GM12878 (cell line): ENCODE data around the gene CACNA1B. TPM values are rescaled to one million over a fixed set of nuclear protein-coding genes. Genes with fewer than 3 reads are reported as not detected.

Experiments
- ATAC-seq: fragments of 200-7000 bp; cut with Tn5 transposase; 3 replicates; pipeline ENCODE4 v1.9.1; 2020; ENCODE audit warnings: mild to moderate bottlenecking, moderate library complexity
- BruUV-seq: library from RNA; stranded (reverse); fragments of 400-500 nt; replicated peaks from 2 replicates; lab custom pipeline; 2021; lab: Mats Ljungman, UMichigan
- CTCF ChIA-PET: fragments of 300-600 bp; sonication (Branson Sonifier 250); formaldehyde crosslinking; extraction: SDS; loops from one replicate; lab custom pipeline; 2021; ENCODE audit warnings: inconsistent platforms; lab: Yijun Ruan, JAX
- POLR2A ChIA-PET: fragments of 350-600 bp; formaldehyde crosslinking; extraction: SDS; loops from one replicate; lab custom pipeline; 2021; ENCODE audit warnings: inconsistent platforms; lab: Charles Lee
- RAD21 ChIA-PET: fragments of 300-600 bp; sonication (Branson Sonifier 250); formaldehyde crosslinking; loops from one replicate; lab custom pipeline; 2023; ENCODE audit warnings: antibody characterized with exemption; ENCODE audit not compliant: unreplicated experiment; lab: Charles Lee
- SMC1A ChIA-PET: fragments of 300-600 bp; sonication (Branson Sonifier 250); formaldehyde crosslinking; loops from one replicate; lab custom pipeline; 2023; ENCODE audit not compliant: unreplicated experiment, uncharacterized antibody; lab: Charles Lee
- DNase-seq: peaks from one replicate; pipeline ENCODE4 v3.0.0-alpha.2; 2011; ENCODE audit warnings: low read depth, low spot score
- FAIRE-seq: peaks from 3 replicates; lab custom pipeline; 2011; peaks lifted over from hg19 to GRCh38; lab: Jason Lieb, UNC
- H2AFZ ChIP-seq: 2 replicates; pipeline ENCODE4 v1.6.0; 2011; ENCODE audit warnings: low read depth, low read length, control low read depth; ENCODE audit not compliant: control insufficient read depth
- H3K27ac ChIP-seq: 2 replicates; pipeline ENCODE4 v1.5.1; 2011; ENCODE audit warnings: control low read depth; ENCODE audit not compliant: control insufficient read depth, insufficient read depth
- H3K27me3 ChIP-seq, 2 experiments: replicated peaks in 1 of 2; 2 replicates each; pipeline versions ENCODE4 v1.6.0 to v1.6.1; 2011; ENCODE audit warnings: low read length in 1 of 2; ENCODE audit not compliant: control insufficient read depth in 2 of 2, insufficient read depth in 2 of 2
- H3K36me3 ChIP-seq, 2 experiments: 2 replicates each; pipeline ENCODE4 v1.5.1; 2011; ENCODE audit warnings: low read length in 1 of 2; ENCODE audit not compliant: control insufficient read depth in 2 of 2, insufficient read depth in 2 of 2
- H3K4me1 ChIP-seq: 2 replicates; pipeline ENCODE4 v1.6.1; 2011; ENCODE audit warnings: mild to moderate bottlenecking, low read length, moderate library complexity, mixed read lengths; ENCODE audit not compliant: control insufficient read depth, insufficient read depth
- H3K4me2 ChIP-seq: 2 replicates; pipeline ENCODE4 v1.6.0; 2011; ENCODE audit warnings: control low read depth; ENCODE audit not compliant: control insufficient read depth, insufficient read depth
- H3K4me3 ChIP-seq: fragments of 200-600 bp; sonication (generic); 2 replicates; pipeline ENCODE4 v1.5.1; 2016
- H3K79me2 ChIP-seq: 2 replicates; pipeline ENCODE4 v1.6.0; 2011; ENCODE audit warnings: low read length; ENCODE audit not compliant: control insufficient read depth, insufficient read depth
- H3K9ac ChIP-seq: 2 replicates; pipeline ENCODE4 v1.8.0; 2011; ENCODE audit warnings: low read length, control low read depth, mixed read lengths; ENCODE audit not compliant: control insufficient read depth, insufficient read depth
- H3K9me3 ChIP-seq: replicated peaks from 3 replicates; pipeline ENCODE4 v1.5.1; 2011; ENCODE audit warnings: mild to moderate bottlenecking, low read length; ENCODE audit not compliant: control insufficient read depth, insufficient read depth
- H4K20me1 ChIP-seq: 2 replicates; pipeline ENCODE4 v1.6.0; 2011; ENCODE audit not compliant: control insufficient read depth, insufficient read depth
- BMI1 ChIP-seq: fragments of 450-650 bp; IDR thresholded peaks from 2 replicates; pipeline ENCODE4 v1.6.1; 2016; ENCODE audit warnings: mild to moderate bottlenecking, moderate library complexity, borderline replicate concordance
- CEBPZ ChIP-seq: fragments of 150-350 bp; IDR thresholded peaks from 2 replicates; pipeline ENCODE4 v1.6.1; 2016; ENCODE audit warnings: low read depth, low read length
- EZH2 ChIP-seq: IDR thresholded peaks from 2 replicates; pipeline ENCODE4 v1.6.1; 2012; ENCODE audit warnings: low read depth, mild to moderate bottlenecking, control low read depth, inconsistent platforms, low read length, borderline replicate concordance; ENCODE audit not compliant: control insufficient read depth
- FOXK2 ChIP-seq: fragments of 450-650 bp; IDR thresholded peaks from 2 replicates; pipeline ENCODE4 v1.6.1; 2017; ENCODE audit warnings: mild to moderate bottlenecking, moderate library complexity
- HDAC2 ChIP-seq: fragments of 200-600 bp; sonication (generic); IDR thresholded peaks from 2 replicates; pipeline ENCODE4 v1.6.1; 2017
- IRF3 ChIP-seq: fragments of 450-650 bp; IDR thresholded peaks from 2 replicates; pipeline ENCODE4 v1.6.1; 2014; ENCODE audit warnings: mild to moderate bottlenecking
- LARP7 ChIP-seq: fragments of 450-650 bp; IDR thresholded peaks from 2 replicates; pipeline ENCODE4 v1.6.1; 2017; ENCODE audit warnings: mild to moderate bottlenecking
- NR2C2 ChIP-seq: IDR thresholded peaks from 2 replicates; pipeline ENCODE4 v1.6.1; 2011; ENCODE audit warnings: borderline replicate concordance, low read depth; ENCODE audit not compliant: control insufficient read depth, insufficient read length
- RBBP5 ChIP-seq: fragments of 200-600 bp; sonication (generic); conservative IDR thresholded peaks from 2 replicates; pipeline ENCODE4 v1.6.1; 2016
- SIX5 ChIP-seq: IDR thresholded peaks from 2 replicates; pipeline ENCODE4 v1.6.1; 2011; ENCODE audit warnings: mild to moderate bottlenecking, low read depth, low read length, moderate library complexity; ENCODE audit not compliant: severe bottlenecking
- SMAD5 ChIP-seq: IDR thresholded peaks from 2 replicates; pipeline ENCODE4 v1.6.1; 2016; ENCODE audit warnings: antibody characterized with exemption, low read depth
- TARDBP ChIP-seq: IDR thresholded peaks from 2 replicates; pipeline ENCODE4 v1.6.1; 2016; ENCODE audit warnings: borderline replicate concordance
- ZNF217 ChIP-seq: fragments of 450-650 bp; IDR thresholded peaks from 2 replicates; pipeline ENCODE4 v1.6.1; 2017; ENCODE audit warnings: antibody characterized with exemption, mild to moderate bottlenecking
- WGBS: methylation state at CpG from one replicate; pipeline ENCODE4 v1.1.6; 2016; ENCODE audit warnings: low lambda C conversion rate; ENCODE audit not compliant: insufficient replicate concordance, insufficient coverage; ENCODE audit errors: missing lambda C conversion rate; 5-methylcytosine and 5-hydroxymethylcytosine counted together
- in situ Hi-C: fragments of 300-500 bp; cut with MboI; formaldehyde crosslinking; loops from 9 replicates; pipeline ENCODE4 v1.14.3; 2018; ENCODE audit warnings: mixed read lengths
- intact Hi-C: fragments of 100-400 bp; cut with micrococcal nuclease; formaldehyde crosslinking; loops from one replicate; pipeline ENCODE4 v1.14.2; 2022; ENCODE audit not compliant: unreplicated experiment
- polyA plus RNA-seq, 11 experiments: library from polyadenylated mRNA; depleted of rRNA in 4 of 11; unstranded in 6 of 11; stranded (reverse) in 5 of 11; fragments of >200 nt; fragmentation: Nextera tagmentation in 4 of 11; fragmentation: Illumina TruSeq in 1 of 11; extraction: Ambion mirVana in 4 of 11; extraction: Trizol in 1 of 11; gene quantifications; 1 replicate in 1 of 11; 2 replicates in 10 of 11; pipeline versions ENCODE4 v1.2.1 to v1.2.3, GENCODE V29; 2011 to 2016; ENCODE audit warnings: inconsistent platforms in 2 of 11, missing spikeins in 2 of 11, low read depth in 1 of 11
- total RNA-seq, 4 experiments: library from RNA; depleted of rRNA in 3 of 4; stranded (reverse); fragments of >200 nt in 3 of 4; fragmentation: Illumina TruSeq in 1 of 4; extraction: Trizol in 1 of 4; gene quantifications; 2 replicates each; pipeline versions ENCODE4 v1.2.1 to v1.2.3, GENCODE V29; 2013 to 2021

Gene CACNA1B
- total and polyA plus RNA-seq, 10 of the 15 experiments (the other 5 are each of a cell fraction or from before 2014, with no cell fraction given): 0.01 to 0.03 (median 0.01) TPM; not detected in 7

GRCh38 chr9:137843355-137843754 lies 34.2 kb upstream of the CACNA1B start:
- no peaks in the 10 kb centered on the region for H3K79me2 ChIP-seq
- no peaks in the 10 kb centered on the region for H3K36me3 ChIP-seq
- H3K4me1 ChIP-seq: no peaks in the 10 kb centered on the region
- TF ChIP-seq IRF3 (no peak), FOXK2 (no peak), NR2C2 (no peak), LARP7 (no peak)
- H4K20me1 ChIP-seq: no peaks in the 10 kb centered on the region
- CTCF ChIA-PET: no interaction called here
- no TSS peak for BruUV-seq
- no peak overlapping the region for H3K27ac ChIP-seq
- no peak overlapping the region for H2AFZ ChIP-seq
- no peak overlapping the region for H3K4me2 ChIP-seq
- no peak for FAIRE-seq
- RAD21 ChIA-PET: no interaction called here
- intact Hi-C loops: no loop called here
- H3K27me3 ChIP-seq: no peaks in the 10 kb centered on the region
- in situ Hi-C loops: no loop called here
- POLR2A ChIA-PET: no interaction called here
- no peak for ATAC-seq
- H3K4me3 ChIP-seq: no peak overlapping the region
- SMC1A ChIA-PET: no interaction called here
- H3K9me3 ChIP-seq: no peaks in the 10 kb centered on the region; the same call in 2 of the 3 replicates
- no peak for DNase-seq
- no peak overlapping the region for H3K9ac ChIP-seq
- 81% methylated on average over 9 of the region's 9 CpGs for WGBS

- intact Hi-C loops (no loop called here), in situ Hi-C loops (no loop called here)
- BruUV-seq: no TSS peak
- H3K79me2 ChIP-seq: no peaks in the 10 kb centered on the region
- no peak for DNase-seq
- H3K9me3 ChIP-seq: peaks cover 4% of the 10 kb centered on the region; the same call in 2 of the 3 replicates
- H3K27ac ChIP-seq: no peak overlapping the region
- no peak overlapping the region for H3K4me3 ChIP-seq
- ATAC-seq: no peak
- H3K9ac ChIP-seq: no peak overlapping the region
- no peak overlapping the region for H2AFZ ChIP-seq
- no peak for FAIRE-seq
- H3K4me1 ChIP-seq: no peaks in the 10 kb centered on the region
- POLR2A ChIA-PET: no interaction called here
- CTCF ChIA-PET: no interaction called here
- SMC1A ChIA-PET: interaction anchor here (0.6 kb wide), 1 partner anchor 177 kb away, joined by 3 read pairs; no protein-coding TSS in a partner anchor
- RAD21 ChIA-PET: no interaction called here
- no peaks in the 10 kb centered on the region for H4K20me1 ChIP-seq
- H3K36me3 ChIP-seq: no peaks in the 10 kb centered on the region
- WGBS: 28% methylated on average over 5 of the region's 5 CpGs
- H3K4me2 ChIP-seq: no peak overlapping the region
- no peaks in the 10 kb centered on the region for H3K27me3 ChIP-seq
- TF ChIP-seq SIX5: no peak
- TF ChIP-seq SMAD5: no peak
- no peak for TF ChIP-seq ZNF217
- no peak for TF ChIP-seq EZH2
- TF ChIP-seq BMI1: no peak
- no peak for TF ChIP-seq CEBPZ
- no peak for TF ChIP-seq TARDBP
- TF ChIP-seq RBBP5: no peak
- TF ChIP-seq HDAC2: no peak
These were observed 25.9 kb upstream of the CACNA1B start for GRCh38 chr9:137851516-137852267.
